Stimulated activated memory B cell treated with anti-CD40 and anti-IgM and Interleukin-4, amounts not matched to agents 10 μg/mL and 1 μg/mL and 100 μg/mL, for 72 hours (primary cell): ENCODE measurements around the gene FTH1.
"Not testable (repeated sequence)": the region's sequence is repeated elsewhere in the genome, so short reads cannot be mapped to it uniquely, and the experiment has no call there.

Experiments used
- ATAC-seq: fragments of 150-1000 bp; cut with Tn5 transposase; 2 replicates; pipeline ENCODE4 v1.10.0; 2021
- H3K27ac Mint-ChIP-seq: one replicate; pipeline ENCODE4 v1.8.0; 2022; ENCODE audit warnings: mild to moderate bottlenecking, mixed read lengths
- H3K27me3 Mint-ChIP-seq: one replicate; pipeline ENCODE4 v1.8.0; 2022; ENCODE audit warnings: mixed read lengths
- H3K36me3 Mint-ChIP-seq: one replicate; pipeline ENCODE4 v1.8.0; 2022; ENCODE audit warnings: mixed read lengths
- H3K4me1 Mint-ChIP-seq: one replicate; pipeline ENCODE4 v1.8.0; 2022; ENCODE audit warnings: mixed read lengths
- H3K4me3 Mint-ChIP-seq: one replicate; pipeline ENCODE4 v1.8.0; 2022; ENCODE audit warnings: mild to moderate bottlenecking, moderate library complexity, mixed read lengths
- H3K9me3 Mint-ChIP-seq: one replicate; pipeline ENCODE4 v1.8.0; 2022; ENCODE audit warnings: mixed read lengths

The FTH1 gene

GRCh38 chr11:61960532-61960931, 6.9 kb downstream of the FTH1 start:
- no peaks in the 10 kb centered on the region for H3K9me3 Mint-ChIP-seq
- peaks cover 54% of the 10 kb centered on the region for H3K4me1 Mint-ChIP-seq
- no peak for ATAC-seq
- H3K27me3 Mint-ChIP-seq = no peaks in the 10 kb centered on the region
- H3K27ac Mint-ChIP-seq = peak overlapping the region; percentile 88
- H3K36me3 Mint-ChIP-seq = peaks cover 45% of the 10 kb centered on the region
- H3K4me3 Mint-ChIP-seq = no peak overlapping the region

GRCh38 chr11:61959678-61960077, 7.8 kb downstream of the FTH1 start:
- Mint-ChIP-seq H3K9me3 (no peaks in the 10 kb centered on the region), H3K4me1 (peaks cover 52% of the 10 kb centered on the region), H3K27me3 (no peaks in the 10 kb centered on the region), H3K27ac (no peak overlapping the region), H3K4me3 (no peak overlapping the region), H3K36me3 (peaks cover 37% of the 10 kb centered on the region)
- ATAC-seq = no peak

- Mint-ChIP-seq H3K9me3 (no peaks in the 10 kb centered on the region), H3K4me1 (peaks cover 46% of the 10 kb centered on the region), H3K36me3 (peaks cover 33% of the 10 kb centered on the region), H3K27ac (no peak overlapping the region), H3K27me3 (no peaks in the 10 kb centered on the region), H3K4me3 (no peak overlapping the region)
- no peak for ATAC-seq
These were observed 8.3 kb downstream of the FTH1 start for GRCh38 chr11:61959114-61959513.

DNA sequence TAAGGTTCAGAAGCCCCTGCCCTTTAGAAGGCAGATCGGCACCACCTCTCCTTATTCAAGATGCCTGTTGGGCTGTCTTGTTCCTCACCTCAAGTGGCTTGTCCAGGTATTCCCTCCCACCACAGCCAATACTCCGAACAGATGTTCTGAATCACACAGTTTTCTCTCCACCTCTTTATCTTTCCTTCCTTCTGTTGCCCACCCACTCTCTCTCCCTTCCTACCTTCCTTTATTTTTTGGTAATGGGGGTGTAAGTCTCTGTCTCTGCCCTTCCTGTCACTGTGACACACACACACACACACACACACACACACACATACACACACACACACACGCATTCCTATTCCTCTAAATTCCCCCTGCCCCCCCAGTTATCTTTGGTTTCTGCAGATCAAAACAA, 8.8 kb downstream of the FTH1 start:
- Mint-ChIP-seq H3K4me3 (no peak overlapping the region), H3K36me3 (peaks cover 27% of the 10 kb centered on the region), H3K27me3 (no peaks in the 10 kb centered on the region), H3K27ac (no peak overlapping the region), H3K9me3 (no peaks in the 10 kb centered on the region), H3K4me1 (peaks cover 41% of the 10 kb centered on the region)
- ATAC-seq = no peak

GRCh38 chr11:61957021-61957770, 10.2 kb downstream of the FTH1 start:
- no peaks in the 10 kb centered on the region for H3K9me3 Mint-ChIP-seq
- no peak overlapping the region for H3K4me3 Mint-ChIP-seq
- no peak for ATAC-seq
- H3K27me3 Mint-ChIP-seq = peaks cover under 1% of the 10 kb centered on the region
- H3K4me1 Mint-ChIP-seq = peaks cover 27% of the 10 kb centered on the region
- no peak overlapping the region for H3K27ac Mint-ChIP-seq
- peaks cover 19% of the 10 kb centered on the region for H3K36me3 Mint-ChIP-seq

- H3K27me3 Mint-ChIP-seq = peaks cover 8% of the 10 kb centered on the region
- H3K27ac Mint-ChIP-seq = no peak overlapping the region
- H3K9me3 Mint-ChIP-seq = no peaks in the 10 kb centered on the region
- H3K4me3 Mint-ChIP-seq = no peak overlapping the region
- peaks cover 20% of the 10 kb centered on the region for H3K4me1 Mint-ChIP-seq
- peaks cover 14% of the 10 kb centered on the region for H3K36me3 Mint-ChIP-seq
- ATAC-seq = no peak
These were observed 11.0 kb downstream of the FTH1 start for GRCh38 chr11:61956191-61957020.

GRCh38 chr11:61955422-61956135, 11.9 kb downstream of the FTH1 start:
- Mint-ChIP-seq H3K27me3 (peaks cover 9% of the 10 kb centered on the region), H3K4me1 (peaks cover 20% of the 10 kb centered on the region), H3K9me3 (no peaks in the 10 kb centered on the region), H3K4me3 (peak overlapping the region; percentile 43), H3K27ac (no peak overlapping the region), H3K36me3 (peaks cover 14% of the 10 kb centered on the region)
- peak; percentile 51 for ATAC-seq

DNA sequence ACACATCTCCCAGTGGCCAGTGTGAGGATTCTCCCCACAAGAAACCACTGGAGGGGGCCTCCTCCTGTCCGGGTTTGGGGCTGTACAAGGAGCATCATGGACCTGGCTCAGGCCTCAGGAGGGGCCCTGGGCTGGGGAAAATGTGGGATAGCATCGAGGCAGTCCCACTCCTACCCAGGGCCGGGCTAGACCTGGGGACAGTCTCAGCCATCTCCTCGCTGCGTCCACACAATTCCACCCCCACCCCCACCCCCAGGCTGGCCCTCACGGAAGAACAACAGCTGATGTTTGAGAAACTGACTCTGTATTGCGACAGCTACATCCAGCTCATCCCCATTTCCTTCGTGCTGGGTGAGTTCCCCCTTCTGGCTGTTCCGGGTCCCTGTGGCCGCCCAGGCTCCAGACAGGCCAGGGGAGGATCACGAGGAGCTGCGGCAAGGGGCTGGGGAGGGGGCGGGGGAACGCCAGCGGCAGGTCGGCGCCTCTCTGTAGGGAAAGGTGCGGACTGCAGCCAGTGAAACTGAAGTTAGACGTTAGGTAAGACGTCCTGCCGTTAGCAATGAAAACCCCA, 12.5 kb downstream of the FTH1 start:
- Mint-ChIP-seq H3K36me3 (peaks cover 14% of the 10 kb centered on the region), H3K27me3 (peaks cover 9% of the 10 kb centered on the region), H3K4me1 (peaks cover 20% of the 10 kb centered on the region), H3K27ac (no peak overlapping the region), H3K9me3 (no peaks in the 10 kb centered on the region), H3K4me3 (peak overlapping the region; percentile 34)
- ATAC-seq = no peak

GRCh38 chr11:61954106-61954850, 13.2 kb downstream of the FTH1 start:
- Mint-ChIP-seq H3K27me3 (peaks cover 9% of the 10 kb centered on the region), H3K4me3 (no peak overlapping the region), H3K27ac (no peak overlapping the region), H3K4me1 (peaks cover 23% of the 10 kb centered on the region), H3K36me3 (peaks cover 14% of the 10 kb centered on the region), H3K9me3 (no peaks in the 10 kb centered on the region)
- ATAC-seq = no peak

DNA sequence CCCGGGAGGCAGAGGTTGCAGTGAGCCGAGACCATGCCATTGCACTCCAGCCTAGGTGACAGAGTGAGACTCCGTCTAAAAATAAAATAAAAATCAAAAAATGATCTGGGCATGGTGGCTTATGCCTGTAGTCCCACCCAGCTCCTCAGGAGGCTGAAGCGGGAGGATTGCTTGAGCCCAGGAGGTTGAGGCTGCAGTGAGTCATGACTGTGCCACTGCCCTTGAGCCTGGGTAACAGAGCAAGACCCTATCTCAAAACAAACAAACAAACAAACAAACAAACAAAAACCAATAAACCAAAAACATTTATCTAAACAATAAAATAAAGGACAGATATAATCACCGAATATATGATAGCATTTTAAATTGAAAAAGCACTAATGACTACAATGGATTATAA, 13.8 kb downstream of the FTH1 start:
- ATAC-seq, H3K4me3 Mint-ChIP-seq, H3K36me3 Mint-ChIP-seq, H3K9me3 Mint-ChIP-seq, H3K27me3 Mint-ChIP-seq, H3K27ac Mint-ChIP-seq: not testable (repeated sequence)
- H3K4me1 Mint-ChIP-seq = peaks cover 18% of the 10 kb centered on the region

- Mint-ChIP-seq H3K27ac (no peak overlapping the region), H3K36me3 (peaks cover 1% of the 10 kb centered on the region), H3K4me1 (peaks cover 18% of the 10 kb centered on the region), H3K9me3 (no peaks in the 10 kb centered on the region), H3K4me3 (no peak overlapping the region), H3K27me3 (peaks cover 9% of the 10 kb centered on the region)
- no peak for ATAC-seq
These were observed 14.6 kb downstream of the FTH1 start for GRCh38 chr11:61952882-61953281.

- peaks cover 25% of the 10 kb centered on the region for H3K4me1 Mint-ChIP-seq
- no peak overlapping the region for H3K27ac Mint-ChIP-seq
- no peaks in the 10 kb centered on the region for H3K9me3 Mint-ChIP-seq
- H3K36me3 Mint-ChIP-seq = no peaks in the 10 kb centered on the region
- no peak overlapping the region for H3K4me3 Mint-ChIP-seq
- peaks cover 9% of the 10 kb centered on the region for H3K27me3 Mint-ChIP-seq
- ATAC-seq = no peak
These were observed 15.8 kb downstream of the FTH1 start for GRCh38 chr11:61951484-61952135.

GRCh38 chr11:61950035-61950547, 17.3 kb downstream of the FTH1 start, which contains the start of gene BEST1:
BEST1 (plus strand) TSS chr11:61950351; CDS start chr11:61951807, 1,456 bp downstream.
- no peak within 1 kb of the TSS for H3K4me3 Mint-ChIP-seq
- H3K27ac Mint-ChIP-seq = no peak within 1 kb of the TSS
- ATAC-seq = no peak
- H3K4me1 Mint-ChIP-seq = peaks cover 15% of the 10 kb centered on the region
- H3K36me3 Mint-ChIP-seq = no peaks in the 10 kb centered on the region
- peaks cover 9% of the 10 kb centered on the region for H3K27me3 Mint-ChIP-seq
- H3K9me3 Mint-ChIP-seq = no peaks in the 10 kb centered on the region
